K562 treated with DMSO at 1 percent for 48 hours (cell line): Measurements from ENCODE around the gene DDX11. TPM values are rescaled to one million over a fixed set of nuclear protein-coding genes. Genes with fewer than 3 reads are reported as not detected.

ENCODE experiments used
- total RNA-seq: library from RNA; unstranded; fragments of 300-600 nt; gene quantifications from 2 replicates; pipeline ENCODE4 v1.2.3, GENCODE V29; 2022; ENCODE audit warnings: low replicate concordance; ENCODE audit errors: extremely low read depth

DDX11 gene
- not detected in 2 replicates for total RNA-seq

GRCh38 chr12:31073527-31074332, at the start of gene DDX11:
Gene DDX11 (plus strand): TSS chr12:31073860. CDS start chr12:31078394, 4,534 bp downstream.

Other genes starting within 250 kb of the DDX11 start
- gene TSPAN11, start 147.1 kb upstream of the DDX11 start, total RNA-seq = not detected in 2 replicates